Common myeloid progenitor, CD34-positive (primary cell): Measurements from ENCODE around the gene TANK.

Experiments used
- CTCF ChIA-PET: fragments of 350-600 bp; sonication (Branson Sonifier 250); formaldehyde crosslinking; loops from one replicate; lab custom pipeline; 2021; ENCODE audit warnings: antibody characterized with exemption; lab: Charles Lee
- POLR2A ChIA-PET: fragments of 350-600 bp; sonication (Branson Sonifier 250); formaldehyde crosslinking; loops from one replicate; lab custom pipeline; 2021; ENCODE audit warnings: antibody characterized with exemption; lab: Charles Lee
- DNase-seq, 3 donors: peaks; one replicate each; pipeline versions ENCODE4 v3.0.0 to v3.0.0-alpha.2; 2013
- H3K27ac ChIP-seq, 2 experiments: 1 replicate in 1 of 2; 2 replicates in 1 of 2; pipeline ENCODE4 v1.7.0; 2013; ENCODE audit warnings: inconsistent platforms in 2 of 2, low read length in 2 of 2, mild to moderate bottlenecking in 2 of 2, low read depth in 1 of 2, moderate library complexity in 1 of 2; ENCODE audit not compliant: severe bottlenecking in 2 of 2, insufficient read depth in 1 of 2, poor library complexity in 1 of 2
- H3K27me3 ChIP-seq, 5 experiments: replicated peaks in 2 of 5; 1 replicate in 3 of 5; 2 replicates in 2 of 5; pipeline versions ENCODE4 v1.6.1 to v1.7.0; 2013; ENCODE audit warnings: low read length in 4 of 5, mild to moderate bottlenecking in 2 of 5, moderate library complexity in 2 of 5, inconsistent platforms in 1 of 5; ENCODE audit not compliant: insufficient read depth in 5 of 5, control insufficient read depth in 4 of 5
- H3K36me3 ChIP-seq, 4 experiments: 1 replicate in 2 of 4; 2 replicates in 2 of 4; pipeline versions ENCODE4 v1.6.1 to v1.7.0; 2013; ENCODE audit warnings: low read length in 3 of 4, control low read depth in 1 of 4, mild to moderate bottlenecking in 1 of 4; ENCODE audit not compliant: control insufficient read depth in 4 of 4, insufficient read depth in 4 of 4
- H3K4me1 ChIP-seq, 4 experiments: 1 replicate in 3 of 4; 2 replicates in 1 of 4; pipeline versions ENCODE4 v1.6.1 to v1.7.1; 2013; ENCODE audit warnings: low read length in 3 of 4, mild to moderate bottlenecking in 3 of 4, control low read depth in 1 of 4, inconsistent platforms in 1 of 4, moderate library complexity in 1 of 4; ENCODE audit not compliant: control insufficient read depth in 4 of 4, insufficient read depth in 4 of 4; ENCODE audit errors: control extremely low read depth in 1 of 4
- H3K4me3 ChIP-seq, 7 experiments: 1 replicate in 4 of 7; 2 replicates in 3 of 7; pipeline versions ENCODE4 v1.5.1 to v1.7.0; 2013; ENCODE audit warnings: mild to moderate bottlenecking in 7 of 7, low read length in 6 of 7, moderate library complexity in 6 of 7, inconsistent platforms in 2 of 7, low read depth in 2 of 7, control low read depth in 1 of 7; ENCODE audit not compliant: insufficient read depth in 4 of 7, control insufficient read depth in 1 of 7; ENCODE audit errors: extremely low read depth in 1 of 7
- H3K9me3 ChIP-seq, 5 experiments: 1 replicate in 4 of 5; 2 replicates in 1 of 5; pipeline versions ENCODE4 v1.6.1 to v1.7.1; 2013; ENCODE audit warnings: low read length in 4 of 5, mild to moderate bottlenecking in 2 of 5, inconsistent platforms in 1 of 5, low read depth in 1 of 5, moderate library complexity in 1 of 5; ENCODE audit not compliant: control insufficient read depth in 4 of 5, insufficient read depth in 2 of 5; ENCODE audit errors: control extremely low read depth in 1 of 5
- WGBS: methylation state at CpG from one replicate; pipeline ENCODE4 v1.1.5; 2013; ENCODE audit not compliant: insufficient coverage; 5-methylcytosine and 5-hydroxymethylcytosine counted together

Gene TANK

GRCh38 chr2:161246281-161246680 is 86.1 kb downstream of the TANK start:
- no peak overlapping the region for H3K4me3 ChIP-seq
- POLR2A ChIA-PET: no interaction called here
- CTCF ChIA-PET: interaction anchor here (0.9 to 1.5 kb wide), 3 partner anchors 23 to 27 kb away, joined by 3 to 6 read pairs (median 3); no protein-coding TSS in a partner anchor

GRCh38 chr2:161250864-161251436 is 90.7 kb downstream of the TANK start:
- no CpG with 5 or more reads among the region's 2 CpGs for WGBS
- H3K4me3 ChIP-seq: no peak overlapping the region
- peaks cover 0 to 2% (median 0%) of the 10 kb centered on the region in 4 experiments for H3K4me1 ChIP-seq
- H3K9me3 ChIP-seq: no peaks in the 10 kb centered on the region
- POLR2A ChIA-PET: no interaction called here
- peaks cover 0 to 7% (median 0%) of the 10 kb centered on the region in 5 experiments for H3K27me3 ChIP-seq
- H3K36me3 ChIP-seq: peaks cover 0 to 8% (median 1%) of the 10 kb centered on the region in 4 experiments
- DNase-seq: peak; percentile 52 to 70 (median 58)
- no peak overlapping the region for H3K27ac ChIP-seq
- CTCF ChIA-PET: interaction anchor here (0.7 to 2.5 kb wide), 20 partner anchors 10 to 1131 kb away, joined by 3 to 11 read pairs (median 4); partner anchors contain the start of gene TBR1

More at GRCh38 chr2:161246281-161246680, 86.1 kb downstream of the TANK start:
- 100% methylated on average over 2 of the region's 5 CpGs for WGBS
- Histone ChIP-seq H3K4me1 (peaks cover 0 to 28% (median 14%) of the 10 kb centered on the region in 4 experiments), H3K36me3 (peaks cover 0 to 8% (median 1%) of the 10 kb centered on the region in 4 experiments), H3K9me3 (no peaks in the 10 kb centered on the region), H3K27ac (no peak overlapping the region), H3K27me3 (peaks cover 0 to 18% (median 0%) of the 10 kb centered on the region in 5 experiments)
- DNase-seq: peak in 1 of 3 donors; percentile 58

- H3K27ac ChIP-seq: no peak overlapping the region
- peaks cover 0 to 3% (median 0%) of the 10 kb centered on the region in 5 experiments for H3K27me3 ChIP-seq
- no peaks in the 10 kb centered on the region for H3K36me3 ChIP-seq
- H3K9me3 ChIP-seq: no peaks in the 10 kb centered on the region
- H3K4me3 ChIP-seq: no peak overlapping the region
- ChIA-PET POLR2A (no interaction called here), CTCF (no interaction called here)
- no peaks in the 10 kb centered on the region for H3K4me1 ChIP-seq
- WGBS: 96% methylated on average over 4 of the region's 8 CpGs
- DNase-seq: no peak
Measured at GRCh38 chr2:161257123-161257952, 97.1 kb downstream of the TANK start.

GRCh38 chr2:161265874-161266273 is 105.6 kb downstream of the TANK start:
- Histone ChIP-seq H3K4me3 (no peak overlapping the region), H3K9me3 (no peaks in the 10 kb centered on the region), H3K4me1 (no peaks in the 10 kb centered on the region), H3K36me3 (no peaks in the 10 kb centered on the region), H3K27ac (no peak overlapping the region), H3K27me3 (no peaks in the 10 kb centered on the region)
- WGBS: 96% methylated on average over 9 of the region's 11 CpGs
- ChIA-PET POLR2A (interaction anchor here (0.7 kb wide), 1 partner anchor 114 kb away, joined by 3 read pairs; no protein-coding TSS in a partner anchor), CTCF (interaction anchor here (0.9 to 1.1 kb wide), 2 partner anchors 15 to 48 kb away, joined by 3 to 6 read pairs; no protein-coding TSS in a partner anchor)
- DNase-seq: no peak

- CTCF ChIA-PET: interaction anchor here (1.6 kb wide), 1 partner anchor 18 kb away, joined by 5 read pairs; no protein-coding TSS in a partner anchor
- H3K36me3 ChIP-seq: no peaks in the 10 kb centered on the region
- H3K4me1 ChIP-seq: no peaks in the 10 kb centered on the region
- no peak overlapping the region for H3K27ac ChIP-seq
- POLR2A ChIA-PET: no interaction called here
- no peak overlapping the region for H3K4me3 ChIP-seq
- H3K9me3 ChIP-seq: peaks cover 0 to 1% (median 0%) of the 10 kb centered on the region in 5 experiments
- DNase-seq: no peak
- WGBS: 100% methylated on average over 1 of the region's 3 CpGs
- H3K27me3 ChIP-seq: no peaks in the 10 kb centered on the region
Measured at GRCh38 chr2:161269111-161269510, 108.9 kb downstream of the TANK start.

GRCh38 chr2:161273038-161273760 is 113.0 kb downstream of the TANK start:
- Histone ChIP-seq H3K4me3 (no peak overlapping the region), H3K4me1 (no peaks in the 10 kb centered on the region), H3K27me3 (no peaks in the 10 kb centered on the region), H3K36me3 (no peaks in the 10 kb centered on the region), H3K27ac (no peak overlapping the region), H3K9me3 (peaks cover 0 to 1% (median 0%) of the 10 kb centered on the region in 5 experiments)
- peak; percentile 72 to 84 (median 82) for DNase-seq
- POLR2A ChIA-PET: no interaction called here
- 93% methylated on average over 2 of the region's 5 CpGs for WGBS
- CTCF ChIA-PET: interaction anchor here (0.6 to 4.9 kb wide), 12 partner anchors 23 to 1442 kb away, joined by 3 to 31 read pairs (median 5); no protein-coding TSS in a partner anchor
